IPS-NIHi7 (cell line): ENCODE results near the gene BCAR1.

Experiments used
- DNase-seq: peaks from one replicate; pipeline ENCODE4 v3.0.0; 2012; ENCODE audit warnings: mixed read lengths; ENCODE audit errors: extremely low spot score

The BCAR1 gene

DNA sequence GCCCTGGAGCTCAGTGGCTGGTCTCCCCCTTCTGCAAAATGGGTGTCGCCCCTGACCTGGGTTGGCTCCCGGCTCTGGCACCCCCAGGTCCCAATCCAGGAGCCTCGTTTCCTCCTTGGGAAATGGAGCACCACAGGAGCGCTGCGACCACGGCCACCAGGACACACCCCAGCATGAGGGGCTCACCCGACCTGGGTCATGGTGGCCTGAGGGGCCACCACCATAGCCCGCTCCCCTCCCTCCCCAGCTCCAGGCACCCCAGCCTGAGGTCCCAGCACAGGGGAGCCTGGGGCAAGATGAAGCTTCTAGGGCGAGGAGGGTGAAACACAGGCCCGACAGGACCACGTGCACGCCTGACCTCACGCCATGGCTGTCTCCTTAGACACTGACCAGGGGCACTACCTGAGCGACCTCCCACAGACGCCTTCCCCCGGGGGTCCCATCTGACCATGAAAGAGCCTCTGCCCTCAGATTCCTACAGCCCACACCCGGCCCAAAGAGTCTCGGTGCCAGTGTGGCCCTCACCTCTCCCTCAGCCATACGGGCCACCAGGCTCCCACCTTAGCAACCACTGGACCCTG is 11.8 kb downstream of the BCAR1 start:
- no peak for DNase-seq

GRCh38 chr16:75238853-75239541 is 12.4 kb downstream of the BCAR1 start:
- no peak for DNase-seq

- DNase-seq: no peak
Measured at GRCh38 chr16:75238132-75238852, 13.1 kb downstream of the BCAR1 start.

GRCh38 chr16:75237398-75238131 is 13.9 kb downstream of the BCAR1 start:
- no peak for DNase-seq

GRCh38 chr16:75236736-75237397 is 14.6 kb downstream of the BCAR1 start:
- DNase-seq: no peak

GRCh38 chr16:75236232-75236631 is 15.2 kb downstream of the BCAR1 start:
- DNase-seq: no peak

GRCh38 chr16:75235721-75236193 is 15.7 kb downstream of the BCAR1 start:
- DNase-seq: no peak

DNA sequence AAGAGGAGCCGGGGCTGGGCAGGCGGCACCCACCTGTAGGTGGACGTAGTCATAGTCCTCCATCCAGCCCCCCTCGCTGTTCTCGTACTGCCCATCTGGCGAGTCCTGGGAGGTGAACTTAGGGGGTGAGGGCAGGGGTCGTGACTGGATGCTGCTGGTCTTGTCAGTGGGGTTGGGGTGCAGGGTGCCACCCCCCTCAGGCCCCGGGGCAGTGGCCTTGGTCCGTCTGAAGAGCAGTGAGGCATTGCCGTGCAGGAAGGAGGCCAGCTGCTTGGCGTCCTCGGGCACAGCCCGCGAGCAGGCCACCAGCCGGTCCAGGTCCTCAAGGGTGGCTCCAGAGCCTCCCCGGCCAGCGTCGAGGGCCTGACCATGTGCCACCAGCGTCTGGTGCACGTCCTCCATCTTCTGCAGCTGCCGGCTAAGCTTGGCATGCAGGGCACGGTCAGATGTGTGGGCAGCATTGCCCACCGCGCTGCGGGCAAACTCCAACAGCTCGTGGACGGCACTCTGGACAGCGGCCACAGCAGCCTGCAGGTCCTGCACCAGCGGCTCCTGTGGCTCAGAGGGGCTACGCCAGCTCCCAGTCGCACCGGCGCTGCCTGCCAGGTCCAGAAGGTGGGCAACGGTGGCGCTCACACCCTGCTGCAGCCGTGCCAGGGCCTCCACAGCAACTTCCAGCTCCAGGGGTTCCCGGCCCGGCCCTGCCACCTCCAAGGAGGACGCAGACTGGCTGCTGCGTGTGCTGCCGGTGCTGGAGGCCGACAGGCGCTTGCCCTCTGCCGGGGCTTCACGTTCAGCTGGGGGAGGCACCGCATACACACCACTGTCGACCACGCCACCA is 16.3 kb downstream of the BCAR1 start:
- no peak for DNase-seq

GRCh38 chr16:75233611-75233938 is 17.8 kb downstream of the BCAR1 start:
- no peak for DNase-seq

DNA sequence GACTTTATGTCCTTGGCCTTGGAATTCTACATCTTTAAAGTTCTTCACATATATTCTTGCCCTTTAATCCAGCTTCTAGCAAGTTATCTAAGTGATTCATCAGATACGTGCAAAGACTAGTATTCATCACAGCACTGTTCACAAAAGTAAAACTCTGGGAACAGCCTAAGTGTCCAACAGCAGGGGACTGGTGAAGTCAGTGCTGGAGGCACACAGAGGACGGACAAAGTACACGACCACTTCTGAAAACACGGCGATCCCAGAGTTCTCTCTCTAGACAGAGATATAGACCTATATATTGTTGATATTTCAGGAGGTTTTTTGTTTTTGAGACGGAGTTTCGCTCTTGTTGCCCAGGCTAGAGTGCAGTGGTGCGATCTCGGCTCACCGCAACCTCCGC is 19.9 kb downstream of the BCAR1 start:
- no peak for DNase-seq

DNA sequence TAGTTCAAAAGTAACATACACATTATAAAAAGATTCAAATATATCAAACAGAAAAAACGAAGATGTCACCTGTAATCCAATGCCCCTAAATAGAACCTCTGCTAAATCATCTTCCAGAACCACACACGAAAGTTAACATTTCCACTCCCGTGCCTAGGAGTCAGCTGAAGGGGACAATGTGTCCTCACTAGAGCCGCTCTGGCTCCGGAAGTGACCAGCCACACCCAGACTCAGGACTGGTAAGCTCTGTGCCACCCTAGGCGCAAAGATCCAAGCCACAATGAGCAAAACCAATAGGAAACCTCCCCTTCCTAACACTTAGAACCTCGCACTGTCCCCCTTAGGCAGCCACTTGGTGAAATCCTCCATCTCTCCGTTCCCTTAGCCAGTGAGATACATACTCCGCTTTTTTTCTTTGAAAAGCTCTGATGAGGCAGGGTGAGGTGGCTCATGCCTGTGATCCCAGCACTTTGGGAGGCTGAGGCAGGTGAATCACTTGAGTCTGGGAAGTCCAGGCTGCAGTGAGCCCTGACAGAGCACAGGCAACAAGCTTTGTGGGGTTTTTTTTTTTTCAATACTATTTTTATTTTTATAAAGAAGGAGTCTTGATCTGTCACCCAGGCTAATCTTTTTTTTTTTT is 20.8 kb downstream of the BCAR1 start:
- no peak for DNase-seq

DNA sequence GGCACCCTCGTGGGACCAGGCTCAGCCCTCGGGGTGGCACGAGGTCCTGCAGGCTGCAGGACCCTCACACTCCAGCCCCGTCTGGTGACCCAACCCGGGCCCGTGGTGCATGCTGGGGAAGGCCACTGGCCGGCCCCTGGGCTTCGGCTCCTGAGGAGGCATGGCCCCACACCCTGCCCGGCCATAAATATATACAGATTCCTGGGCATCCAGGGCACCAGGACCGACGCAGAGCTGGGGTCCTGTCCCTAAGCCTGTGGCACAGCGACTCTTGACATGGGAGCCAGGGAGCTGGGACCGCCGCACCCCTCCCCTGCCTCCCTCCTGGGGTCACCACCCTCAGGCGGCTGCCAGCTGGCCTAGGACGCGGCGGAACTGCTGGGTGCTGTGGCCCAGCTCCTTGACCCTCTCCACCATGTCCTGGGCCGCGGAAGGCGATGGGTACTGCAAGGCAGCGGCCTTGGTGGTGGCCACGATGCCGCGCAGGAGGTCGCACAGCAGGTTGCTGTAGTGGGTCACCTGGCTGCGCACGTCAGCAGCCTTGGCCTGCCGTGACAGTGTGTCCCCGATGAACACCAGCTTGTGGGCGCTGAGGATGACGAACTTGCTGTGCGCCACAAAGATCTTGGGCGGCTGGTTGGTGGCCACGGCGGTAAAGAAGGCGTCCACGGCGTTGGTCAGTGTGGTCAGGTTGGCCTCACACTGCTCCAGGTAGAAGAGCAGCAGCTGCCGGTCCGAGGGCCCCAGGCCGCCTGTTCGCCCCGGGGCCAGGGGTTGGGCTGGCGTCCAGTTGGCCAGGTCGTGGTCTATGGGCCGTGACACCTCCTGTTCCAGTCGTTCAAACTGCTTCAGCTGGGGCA is 22.0 kb downstream of the BCAR1 start:
- no peak for DNase-seq

DNA sequence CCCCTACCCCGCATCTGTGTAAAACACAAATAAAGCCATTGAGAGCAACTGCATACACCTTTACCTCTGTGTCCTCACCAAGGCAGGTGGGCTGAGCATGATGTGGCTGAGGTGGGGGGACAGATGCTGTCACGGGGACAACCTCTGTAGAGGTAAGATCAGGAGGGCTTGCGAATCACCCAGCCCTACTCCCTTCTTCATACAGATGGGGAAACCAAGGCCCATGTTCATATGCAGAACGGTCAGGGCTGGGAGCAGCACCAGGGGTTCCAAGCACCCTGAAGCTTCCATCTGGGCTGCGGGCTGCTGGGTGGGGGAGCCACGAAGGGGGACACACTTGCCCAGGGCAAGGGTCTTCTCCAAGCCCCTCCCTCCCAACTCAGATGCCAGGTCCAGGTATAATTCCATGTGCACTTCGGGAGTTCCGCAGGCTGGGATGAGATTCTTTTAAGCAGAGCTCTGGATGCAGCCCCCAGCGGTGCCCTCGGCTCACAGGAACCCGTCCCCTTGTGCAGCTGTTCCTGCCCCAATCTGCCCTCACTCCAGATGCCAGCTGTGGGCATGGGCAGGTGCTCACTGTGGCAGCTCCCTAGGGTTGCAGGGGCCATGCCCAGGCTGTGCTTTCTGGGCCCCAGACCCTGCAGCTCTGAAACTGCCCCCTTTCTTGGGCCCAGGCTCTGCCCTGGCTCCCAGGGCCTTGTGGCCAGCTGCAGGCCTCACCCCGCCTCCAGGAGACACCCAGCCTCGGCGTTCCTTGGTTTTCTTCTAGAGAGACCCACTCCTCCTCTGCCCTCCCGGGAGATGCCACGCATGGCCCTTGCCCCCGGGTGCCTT is 23.1 kb downstream of the BCAR1 start:
- DNase-seq: no peak

GRCh38 chr16:75227361-75228142 is 23.9 kb downstream of the BCAR1 start:
- no peak for DNase-seq

- DNase-seq: no peak
Measured at GRCh38 chr16:75226550-75227360, 24.7 kb downstream of the BCAR1 start.

DNA sequence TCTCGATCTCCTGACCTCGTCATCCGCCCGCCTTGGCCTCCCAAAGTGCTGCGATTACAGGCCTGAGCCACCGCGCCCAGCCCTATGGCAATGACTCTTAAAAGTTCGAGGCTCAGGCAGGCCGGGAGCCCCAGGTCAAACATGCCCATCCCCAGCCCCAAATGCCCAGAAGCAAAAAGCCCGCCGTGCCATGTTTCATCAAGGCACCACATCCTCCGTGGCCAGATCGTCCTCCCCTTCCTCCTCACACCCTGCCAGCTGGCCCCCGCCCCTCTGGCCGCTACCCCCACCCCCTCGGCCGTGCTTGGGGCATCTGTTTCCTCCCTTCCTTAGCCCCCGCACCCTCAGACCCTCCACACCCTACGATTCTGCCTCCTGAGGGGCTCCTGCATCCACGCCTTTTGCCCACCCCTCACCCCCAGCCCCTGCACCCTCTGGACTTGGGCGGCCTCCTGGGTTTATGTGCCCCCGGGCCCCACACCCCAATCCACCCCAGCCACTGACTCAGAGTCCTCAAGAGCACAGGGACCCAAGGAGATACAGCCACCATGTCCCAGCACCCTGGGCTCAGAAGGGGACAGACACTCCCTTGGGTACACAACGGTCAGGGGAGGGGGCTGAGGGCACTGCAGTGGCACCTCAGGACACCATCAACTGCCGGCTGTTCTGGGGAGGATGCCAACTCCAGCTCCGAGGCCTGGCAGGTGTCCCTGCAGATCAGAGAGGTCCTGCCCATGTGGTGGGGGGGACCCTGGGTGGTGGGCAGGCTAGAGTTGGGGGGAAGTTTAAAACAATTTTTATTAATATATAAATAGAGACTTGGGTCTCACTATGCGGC is 25.5 kb downstream of the BCAR1 start:
- DNase-seq: no peak
